Mucosa of rectum (tissue), 2 donors: ENCODE data around the gene PCDH9.

Experiments used
- H3K27ac ChIP-seq, 2 donors: one replicate each; pipeline ENCODE4 v1.7.0; 2013; ENCODE audit warnings: inconsistent platforms in 2 of 2, low read depth in 2 of 2, low read length in 2 of 2
- H3K27me3 ChIP-seq, 2 donors: one replicate each; pipeline ENCODE4 v1.7.0; 2013; ENCODE audit warnings: low read length in 2 of 2; ENCODE audit not compliant: control insufficient read depth in 2 of 2, insufficient read depth in 2 of 2
- H3K36me3 ChIP-seq, 2 donors: one replicate each; pipeline ENCODE4 v1.7.0; 2013; ENCODE audit warnings: low read length in 2 of 2; ENCODE audit not compliant: control insufficient read depth in 2 of 2, insufficient read depth in 2 of 2
- H3K4me1 ChIP-seq, 2 donors: one replicate each; pipeline ENCODE4 v1.7.0; 2013; ENCODE audit warnings: low read length in 2 of 2, mild to moderate bottlenecking in 1 of 2; ENCODE audit not compliant: control insufficient read depth in 2 of 2, insufficient read depth in 2 of 2
- H3K4me3 ChIP-seq, 2 donors: one replicate each; pipeline ENCODE4 v1.7.0; 2013; ENCODE audit warnings: low read length in 2 of 2
- H3K9ac ChIP-seq, 2 donors: one replicate each; pipeline ENCODE4 v1.7.0; 2013; ENCODE audit warnings: low read length in 2 of 2, low read depth in 1 of 2, mild to moderate bottlenecking in 1 of 2
- H3K9me3 ChIP-seq, 2 donors: one replicate each; pipeline ENCODE4 v1.7.0; 2013; ENCODE audit warnings: low read length in 2 of 2; ENCODE audit not compliant: control insufficient read depth in 2 of 2
- donor health status: healthy.
- donor health status: Normal muscosa, but diverticular disease.

Gene PCDH9

GRCh38 chr13:66567899-66568612 lies 662.1 kb downstream of the PCDH9 start:
- Histone ChIP-seq H3K36me3 (no peaks in the 10 kb centered on the region), H3K9me3 (no peaks in the 10 kb centered on the region), H3K4me3 (no peak overlapping the region), H3K27me3 (no peaks in the 10 kb centered on the region), H3K27ac (no peak overlapping the region), H3K4me1 (no peaks in the 10 kb centered on the region), H3K9ac (no peak overlapping the region)

- Histone ChIP-seq H3K9me3 (no peaks in the 10 kb centered on the region), H3K4me3 (no peak overlapping the region), H3K4me1 (no peaks in the 10 kb centered on the region), H3K9ac (no peak overlapping the region), H3K27me3 (no peaks in the 10 kb centered on the region), H3K36me3 (no peaks in the 10 kb centered on the region), H3K27ac (no peak overlapping the region)
These were observed 664.9 kb downstream of the PCDH9 start for GRCh38 chr13:66565279-66565678.

- no peaks in the 10 kb centered on the region for H3K4me1 ChIP-seq
- no peaks in the 10 kb centered on the region for H3K36me3 ChIP-seq
- H3K27me3 ChIP-seq: no peaks in the 10 kb centered on the region
- no peak overlapping the region for H3K4me3 ChIP-seq
- H3K9ac ChIP-seq: no peak overlapping the region
- H3K9me3 ChIP-seq: no peaks in the 10 kb centered on the region
- H3K27ac ChIP-seq: no peak overlapping the region
These were observed 667.1 kb downstream of the PCDH9 start for GRCh38 chr13:66563076-66563475.

- H3K36me3 ChIP-seq: no peaks in the 10 kb centered on the region
- H3K4me3 ChIP-seq: no peak overlapping the region
- H3K27me3 ChIP-seq: no peaks in the 10 kb centered on the region
- H3K9ac ChIP-seq: no peak overlapping the region
- no peaks in the 10 kb centered on the region for H3K9me3 ChIP-seq
- H3K27ac ChIP-seq: no peak overlapping the region
- H3K4me1 ChIP-seq: no peaks in the 10 kb centered on the region
These were observed 668.1 kb downstream of the PCDH9 start for GRCh38 chr13:66562054-66562453.

GRCh38 chr13:66560991-66561390 lies 669.1 kb downstream of the PCDH9 start:
- no peak overlapping the region for H3K4me3 ChIP-seq
- H3K4me1 ChIP-seq: no peaks in the 10 kb centered on the region
- H3K9ac ChIP-seq: no peak overlapping the region
- H3K27me3 ChIP-seq: no peaks in the 10 kb centered on the region
- H3K27ac ChIP-seq: no peak overlapping the region
- no peaks in the 10 kb centered on the region for H3K9me3 ChIP-seq
- no peaks in the 10 kb centered on the region for H3K36me3 ChIP-seq

- Histone ChIP-seq H3K36me3 (no peaks in the 10 kb centered on the region), H3K27me3 (no peaks in the 10 kb centered on the region), H3K9ac (no peak overlapping the region), H3K4me3 (no peak overlapping the region), H3K9me3 (no peaks in the 10 kb centered on the region), H3K4me1 (no peaks in the 10 kb centered on the region), H3K27ac (no peak overlapping the region)
These were observed 669.9 kb downstream of the PCDH9 start for GRCh38 chr13:66560189-66560588.

- Histone ChIP-seq H3K9me3 (no peaks in the 10 kb centered on the region), H3K9ac (no peak overlapping the region)
These were observed 671.0 kb downstream of the PCDH9 start for GRCh38 chr13:66559093-66559492.

GRCh38 chr13:66558506-66558905 lies 671.6 kb downstream of the PCDH9 start:
- no peaks in the 10 kb centered on the region for H3K36me3 ChIP-seq
- no peak overlapping the region for H3K4me3 ChIP-seq
- H3K27ac ChIP-seq: no peak overlapping the region
- H3K4me1 ChIP-seq: no peaks in the 10 kb centered on the region
- H3K9ac ChIP-seq: no peak overlapping the region
- H3K27me3 ChIP-seq: no peaks in the 10 kb centered on the region
- H3K9me3 ChIP-seq: no peaks in the 10 kb centered on the region

More at GRCh38 chr13:66559093-66559492, 671.0 kb downstream of the PCDH9 start:
- Histone ChIP-seq H3K27me3 (no peaks in the 10 kb centered on the region), H3K27ac (no peak overlapping the region), H3K4me1 (no peaks in the 10 kb centered on the region), H3K4me3 (no peak overlapping the region), H3K36me3 (no peaks in the 10 kb centered on the region)

GRCh38 chr13:66557357-66557756 lies 672.8 kb downstream of the PCDH9 start:
- Histone ChIP-seq H3K4me3 (no peak overlapping the region), H3K27ac (no peak overlapping the region), H3K9ac (no peak overlapping the region), H3K4me1 (no peaks in the 10 kb centered on the region), H3K9me3 (no peaks in the 10 kb centered on the region), H3K27me3 (no peaks in the 10 kb centered on the region), H3K36me3 (no peaks in the 10 kb centered on the region)

GRCh38 chr13:66556306-66556705 lies 673.8 kb downstream of the PCDH9 start:
- Histone ChIP-seq H3K9me3 (no peaks in the 10 kb centered on the region), H3K9ac (no peak overlapping the region), H3K4me3 (no peak overlapping the region), H3K4me1 (no peaks in the 10 kb centered on the region), H3K36me3 (no peaks in the 10 kb centered on the region), H3K27me3 (no peaks in the 10 kb centered on the region), H3K27ac (no peak overlapping the region)
